Chondrocyte (in vitro differentiated cells): ENCODE results near the gene LBH. TPM values are rescaled to one million over a fixed set of nuclear protein-coding genes. Genes with fewer than 3 reads are reported as not detected.

Experiments used
- DNase-seq: peaks from one replicate; pipeline ENCODE4 v3.0.0; 2021; ENCODE audit warnings: mixed read lengths, low spot score
- H3K27ac Mint-ChIP-seq: one replicate; pipeline ENCODE4 v1.8.0; 2021; ENCODE audit warnings: mild to moderate bottlenecking, moderate library complexity, mixed read lengths; ENCODE audit not compliant: unreplicated experiment
- H3K27me3 Mint-ChIP-seq: 2 replicates; pipeline ENCODE4 v1.8.0; 2021; ENCODE audit warnings: low read depth, mixed read lengths
- H3K36me3 Mint-ChIP-seq: 2 replicates; pipeline ENCODE4 v1.8.0; 2021; ENCODE audit warnings: low read depth, mixed read lengths
- H3K4me1 Mint-ChIP-seq: 2 replicates; pipeline ENCODE4 v1.8.0; 2021; ENCODE audit warnings: low read depth, mild to moderate bottlenecking, mixed read lengths
- H3K4me3 Mint-ChIP-seq: one replicate; pipeline ENCODE4 v1.8.0; 2021; ENCODE audit warnings: mild to moderate bottlenecking, moderate library complexity, mixed read lengths; ENCODE audit not compliant: unreplicated experiment
- H3K9me3 Mint-ChIP-seq: 2 replicates; pipeline ENCODE4 v1.8.0; 2021; ENCODE audit warnings: low read depth, mixed read lengths
- CTCF ChIP-seq: fragments of 200-600 bp; sonication (generic); IDR thresholded peaks from 2 replicates; pipeline ENCODE4 v1.5.0; 2021; ENCODE audit warnings: antibody characterized with exemption, mild to moderate bottlenecking, moderate library complexity
- total RNA-seq: library from RNA; stranded (reverse); gene quantifications from 3 replicates; pipeline ENCODE4 v1.2.1, GENCODE V29; 2021

The LBH gene
- total RNA-seq, 1 donor from 2014 or later: 88.8 TPM

GRCh38 chr2:30223413-30223874, 7.9 kb upstream of the LBH start:
- no peaks in the 10 kb centered on the region for H3K9me3 Mint-ChIP-seq
- no peak overlapping the region for H3K4me3 Mint-ChIP-seq
- no peak overlapping the region for H3K27ac Mint-ChIP-seq
- no peaks in the 10 kb centered on the region for H3K27me3 Mint-ChIP-seq
- DNase-seq: no peak
- H3K36me3 Mint-ChIP-seq: no peaks in the 10 kb centered on the region
- no peak for TF ChIP-seq CTCF
- H3K4me1 Mint-ChIP-seq: peaks cover 32% of the 10 kb centered on the region

DNA sequence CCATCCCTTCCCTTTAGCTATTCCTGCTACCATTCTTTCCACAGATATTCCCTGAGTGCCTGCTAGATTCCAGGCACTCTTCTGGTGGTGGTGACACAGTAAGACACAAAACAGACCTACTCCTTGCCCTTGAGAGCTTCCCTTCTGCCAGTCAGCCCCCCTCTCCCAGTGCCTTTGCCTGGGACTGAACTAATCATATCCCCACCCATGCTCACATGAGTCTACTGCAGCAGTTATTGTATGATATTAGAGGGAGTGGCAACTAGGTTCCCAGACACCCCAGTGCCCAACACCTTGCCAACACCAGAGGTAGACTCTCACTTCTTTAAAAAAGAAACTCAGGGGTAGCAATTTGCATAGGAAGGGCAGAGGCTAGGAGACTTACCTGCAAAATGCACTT, 7.2 kb upstream of the LBH start:
- DNase-seq: no peak
- H3K9me3 Mint-ChIP-seq: no peaks in the 10 kb centered on the region
- H3K27ac Mint-ChIP-seq: no peak overlapping the region
- H3K4me3 Mint-ChIP-seq: no peak overlapping the region
- no peaks in the 10 kb centered on the region for H3K27me3 Mint-ChIP-seq
- peaks cover 32% of the 10 kb centered on the region for H3K4me1 Mint-ChIP-seq
- TF ChIP-seq CTCF: no peak
- no peaks in the 10 kb centered on the region for H3K36me3 Mint-ChIP-seq

DNA sequence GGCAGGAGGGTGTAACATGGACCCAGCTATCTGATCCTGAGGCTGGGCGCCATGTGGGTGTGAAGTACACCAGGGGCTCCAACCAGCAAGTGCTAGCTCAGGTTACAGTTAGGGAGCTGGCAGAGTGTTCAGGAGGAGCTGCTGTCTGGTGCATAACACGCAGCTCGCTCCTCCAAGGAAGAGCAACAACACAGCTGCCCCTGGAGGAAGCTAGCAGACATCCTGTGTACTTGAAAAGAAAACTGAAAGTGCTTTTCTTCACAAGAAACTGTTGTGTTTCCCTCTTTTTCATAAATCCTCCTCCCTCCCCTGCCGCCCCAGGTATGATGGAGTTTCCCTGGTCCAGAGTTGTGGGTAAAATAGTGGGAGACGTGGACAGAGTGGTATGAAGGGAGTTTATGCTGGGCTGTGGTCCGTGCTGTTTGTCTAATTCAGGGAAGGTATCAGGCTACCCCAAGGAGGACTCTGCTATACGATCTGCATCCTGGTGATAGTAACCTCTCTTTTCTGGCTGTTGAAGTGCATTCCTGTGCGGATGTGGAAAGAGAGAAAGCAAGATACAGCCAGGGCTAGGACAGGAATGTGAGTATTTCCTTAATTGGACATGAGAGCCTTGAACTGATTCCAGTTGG, 6.1 kb upstream of the LBH start:
- Mint-ChIP-seq H3K4me3 (peak overlapping the region; percentile 64), H3K36me3 (no peaks in the 10 kb centered on the region), H3K9me3 (no peaks in the 10 kb centered on the region), H3K4me1 (peaks cover 33% of the 10 kb centered on the region), H3K27me3 (no peaks in the 10 kb centered on the region), H3K27ac (peak overlapping the region; percentile 98)
- TF ChIP-seq CTCF: peak; percentile 50
- no peak for DNase-seq

GRCh38 chr2:30226144-30227032, 4.9 kb upstream of the LBH start:
- no peak overlapping the region for H3K4me3 Mint-ChIP-seq
- H3K36me3 Mint-ChIP-seq: no peaks in the 10 kb centered on the region
- peaks cover 40% of the 10 kb centered on the region for H3K4me1 Mint-ChIP-seq
- TF ChIP-seq CTCF: no peak
- no peak for DNase-seq
- H3K27me3 Mint-ChIP-seq: no peaks in the 10 kb centered on the region
- H3K27ac Mint-ChIP-seq: peak overlapping the region; percentile 98
- no peaks in the 10 kb centered on the region for H3K9me3 Mint-ChIP-seq

DNA sequence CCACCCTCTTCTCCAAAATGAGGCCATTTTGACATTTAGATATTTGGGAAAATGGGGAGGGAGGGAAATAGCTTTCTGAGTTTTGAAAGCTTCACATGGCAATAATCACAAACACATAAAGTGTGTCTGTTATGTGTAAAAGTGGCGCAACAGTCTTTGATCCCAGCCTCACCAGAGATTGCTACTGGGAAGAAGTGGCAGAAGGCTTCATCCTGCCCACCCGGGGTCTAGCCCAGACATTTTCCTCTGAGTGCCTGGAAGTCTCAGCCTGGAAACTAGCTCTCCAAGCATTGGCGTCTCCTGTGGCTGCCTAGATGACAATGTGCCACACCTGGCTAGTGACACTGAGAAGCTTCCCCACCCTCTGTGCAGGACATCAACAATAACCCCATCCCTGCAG, 1.7 kb upstream of the LBH start:
- DNase-seq: no peak
- Mint-ChIP-seq H3K4me3 (no peak overlapping the region), H3K36me3 (peaks cover 4% of the 10 kb centered on the region), H3K27ac (no peak overlapping the region), H3K4me1 (peaks cover 54% of the 10 kb centered on the region), H3K9me3 (no peaks in the 10 kb centered on the region), H3K27me3 (no peaks in the 10 kb centered on the region)
- no peak for TF ChIP-seq CTCF
